Measurements from ENCODE around the gene CDK6.

GRCh38 chr7:92645114-92646061, 191.0 kb downstream of the CDK6 start:
- TF ChIP-seq CTCF (optimal IDR thresholded peaks at IDR 0.05 in 1 of 3, IDR thresholded peaks at IDR 0.05 in 1 of 3, conservative IDR thresholded peaks at IDR 0.05 in 1 of 3; ENCODE audit: extremely low read depth in 1 of 3, insufficient read depth in 2 of 3, low read length in 3 of 3), result no peak
- no peak for TF ChIP-seq EZH2 (IDR thresholded peaks at IDR 0.05; ENCODE audit: low read length)

Measured in keratinocyte (primary cell).